Activated naive CD4-positive, alpha-beta T cell treated with Interleukin-2 at 50 U/mL for 16 hours (primary cell): ENCODE data around the gene KCNH2.
"Not testable (repeated sequence)": the region's sequence is repeated elsewhere in the genome, so short reads cannot be mapped to it uniquely, and the experiment has no call there.

ENCODE experiments used
- DNase-seq: peaks from one replicate; pipeline ENCODE4 v3.0.0-alpha.2; 2020

Gene KCNH2

GRCh38 chr7:150924369-150924781 lies 53.7 kb downstream of the KCNH2 start:
- DNase-seq: no peak

- DNase-seq: no peak
Measured at GRCh38 chr7:150923802-150924201, 54.3 kb downstream of the KCNH2 start.

- no peak for DNase-seq
Measured at GRCh38 chr7:150923196-150923595, 54.9 kb downstream of the KCNH2 start.

GRCh38 chr7:150919160-150919559 lies 59.0 kb downstream of the KCNH2 start:
- no peak for DNase-seq

- no peak for DNase-seq
Measured at GRCh38 chr7:150918378-150918777, 59.7 kb downstream of the KCNH2 start.

- DNase-seq: no peak
Measured at GRCh38 chr7:150917969-150918368, 60.2 kb downstream of the KCNH2 start.

- DNase-seq: no peak
Measured at GRCh38 chr7:150916670-150917069, 61.5 kb downstream of the KCNH2 start.

GRCh38 chr7:150914966-150915365 lies 63.2 kb downstream of the KCNH2 start:
- no peak for DNase-seq

GRCh38 chr7:150914196-150914595 lies 63.9 kb downstream of the KCNH2 start:
- no peak for DNase-seq

GRCh38 chr7:150912427-150912826 lies 65.7 kb downstream of the KCNH2 start:
- DNase-seq: no peak

GRCh38 chr7:150911590-150912267 lies 66.4 kb downstream of the KCNH2 start:
- DNase-seq: no peak

- DNase-seq: no peak
Measured at GRCh38 chr7:150910996-150911422, 67.1 kb downstream of the KCNH2 start.

- DNase-seq: not testable (repeated sequence)
Measured at GRCh38 chr7:150910305-150910995, 67.7 kb downstream of the KCNH2 start.

GRCh38 chr7:150909200-150909995 lies 68.7 kb downstream of the KCNH2 start:
- peak; percentile 20 for DNase-seq

- DNase-seq: no peak
Measured at GRCh38 chr7:150908173-150908572, 69.9 kb downstream of the KCNH2 start.

GRCh38 chr7:150904011-150904909 lies 73.9 kb downstream of the KCNH2 start:
- DNase-seq: no peak

- no peak for DNase-seq
Measured at GRCh38 chr7:150903606-150904005, 74.5 kb downstream of the KCNH2 start.

- DNase-seq: no peak
Measured at GRCh38 chr7:150902078-150903033, 75.8 kb downstream of the KCNH2 start.

- no peak for DNase-seq
Measured at GRCh38 chr7:150901160-150902035, 76.7 kb downstream of the KCNH2 start.

GRCh38 chr7:150900675-150901074 lies 77.4 kb downstream of the KCNH2 start:
- no peak for DNase-seq
